Cardiac muscle cell (in vitro differentiated cells and primary cell): Measurements from ENCODE around the gene GSPT2. TPM values are rescaled to one million over a fixed set of nuclear protein-coding genes. Genes with fewer than 3 reads are reported as not detected.

Source experiments
- DNase-seq, 2 donors: peaks; one replicate each; pipeline versions ENCODE4 v3.0.0 to v3.0.0-alpha.2; 2010 to 2017; ENCODE audit warnings: low read depth in 1 of 2, low spot score in 1 of 2
- H3K27ac ChIP-seq: fragments of 200-600 bp; sonication (generic); 2 replicates; pipeline ENCODE4 v1.5.1; 2016
- H3K27me3 ChIP-seq: fragments of 200-600 bp; sonication (generic); 2 replicates; pipeline ENCODE4 v1.6.0; 2016; ENCODE audit warnings: control low read depth
- H3K36me3 ChIP-seq: fragments of 200-600 bp; sonication (generic); 2 replicates; pipeline ENCODE4 v1.5.1; 2016; ENCODE audit warnings: control low read depth
- H3K4me1 ChIP-seq: fragments of 200-600 bp; sonication (generic); 2 replicates; pipeline ENCODE4 v1.8.1; 2017; ENCODE audit warnings: low read depth, mild to moderate bottlenecking, mixed run types
- H3K4me3 ChIP-seq: fragments of 200-600 bp; sonication (generic); 2 replicates; pipeline ENCODE4 v1.5.1; 2016; ENCODE audit warnings: mild to moderate bottlenecking
- H3K9me3 ChIP-seq: fragments of 200-600 bp; sonication (generic); 2 replicates; pipeline ENCODE4 v1.5.1; 2017; ENCODE audit warnings: low read depth, mild to moderate bottlenecking, control low read depth
- polyA plus RNA-seq: library from polyadenylated mRNA; unstranded; fragments of >200 nt; fragmentation: Nextera tagmentation; extraction: Ambion mirVana; gene quantifications from 2 replicates; pipeline ENCODE4 v1.2.1, GENCODE V29; 2016
- total RNA-seq: library from RNA; depleted of rRNA; stranded (reverse); fragments of >200 nt; gene quantifications from 2 replicates; pipeline ENCODE4 v1.2.3, GENCODE V29; 2016
- TF ChIP-seq, protein P1 (sequence below): IDR thresholded peaks from 2 replicates; pipeline ENCODE4 v1.5.1; 2012; ENCODE audit warnings: low read depth, mild to moderate bottlenecking, low read length

The GSPT2 gene
- total and polyA plus RNA-seq, 2 experiments from 2014 or later = 12.1 to 14.1 TPM

DNA sequence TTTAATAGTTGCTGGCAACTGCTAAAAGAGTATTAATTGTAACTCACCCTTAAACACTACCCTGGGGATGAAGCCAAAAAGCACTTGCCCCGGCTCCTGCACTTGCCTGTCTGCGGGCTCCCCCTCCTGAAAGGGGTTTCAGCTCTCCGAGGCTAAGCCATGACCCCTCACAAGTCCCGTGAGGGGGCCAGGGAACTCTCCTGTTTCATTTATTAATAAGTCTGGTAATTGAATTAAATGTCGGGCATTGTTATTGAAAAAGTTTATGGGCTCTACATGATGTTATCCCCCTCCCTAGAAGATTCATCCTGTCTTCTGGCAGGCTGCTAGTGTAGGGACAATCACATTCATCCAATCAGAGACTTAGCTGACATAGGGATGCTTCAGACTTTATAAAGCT is 23.3 kb downstream of the GSPT2 start:
- TF ChIP-seq, protein P1, sequence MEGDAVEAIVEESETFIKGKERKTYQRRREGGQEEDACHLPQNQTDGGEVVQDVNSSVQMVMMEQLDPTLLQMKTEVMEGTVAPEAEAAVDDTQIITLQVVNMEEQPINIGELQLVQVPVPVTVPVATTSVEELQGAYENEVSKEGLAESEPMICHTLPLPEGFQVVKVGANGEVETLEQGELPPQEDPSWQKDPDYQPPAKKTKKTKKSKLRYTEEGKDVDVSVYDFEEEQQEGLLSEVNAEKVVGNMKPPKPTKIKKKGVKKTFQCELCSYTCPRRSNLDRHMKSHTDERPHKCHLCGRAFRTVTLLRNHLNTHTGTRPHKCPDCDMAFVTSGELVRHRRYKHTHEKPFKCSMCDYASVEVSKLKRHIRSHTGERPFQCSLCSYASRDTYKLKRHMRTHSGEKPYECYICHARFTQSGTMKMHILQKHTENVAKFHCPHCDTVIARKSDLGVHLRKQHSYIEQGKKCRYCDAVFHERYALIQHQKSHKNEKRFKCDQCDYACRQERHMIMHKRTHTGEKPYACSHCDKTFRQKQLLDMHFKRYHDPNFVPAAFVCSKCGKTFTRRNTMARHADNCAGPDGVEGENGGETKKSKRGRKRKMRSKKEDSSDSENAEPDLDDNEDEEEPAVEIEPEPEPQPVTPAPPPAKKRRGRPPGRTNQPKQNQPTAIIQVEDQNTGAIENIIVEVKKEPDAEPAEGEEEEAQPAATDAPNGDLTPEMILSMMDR = no peak
- DNase-seq = no peak
- no peaks in the 10 kb centered on the region for H3K4me1 ChIP-seq
- H3K9me3 ChIP-seq = no peaks in the 10 kb centered on the region
- H3K4me3 ChIP-seq = no peak overlapping the region
- no peaks in the 10 kb centered on the region for H3K27me3 ChIP-seq
- no peaks in the 10 kb centered on the region for H3K36me3 ChIP-seq
- no peak overlapping the region for H3K27ac ChIP-seq

DNA sequence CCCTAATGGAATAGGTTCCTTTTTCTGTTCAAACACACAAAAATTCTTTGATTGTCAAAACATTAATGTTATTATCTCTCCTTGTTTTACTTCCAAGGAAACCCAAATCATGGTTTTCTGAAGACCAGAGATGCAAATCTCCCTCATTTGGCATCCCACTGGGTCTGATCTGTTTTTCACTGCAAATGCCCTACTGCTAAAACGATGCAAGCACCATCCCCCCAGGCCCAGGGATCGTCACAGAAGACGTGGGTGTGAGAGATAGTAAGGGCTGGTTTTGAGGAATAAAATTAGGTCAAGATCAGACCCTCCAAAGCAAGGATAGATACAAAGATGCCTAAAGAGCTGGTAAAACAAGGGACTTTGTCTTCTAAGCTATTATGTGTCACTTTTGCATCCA is 33.6 kb downstream of the GSPT2 start:
- H3K4me1 ChIP-seq = no peaks in the 10 kb centered on the region
- no peak for DNase-seq
- no peaks in the 10 kb centered on the region for H3K27me3 ChIP-seq
- no peaks in the 10 kb centered on the region for H3K36me3 ChIP-seq
- no peak overlapping the region for H3K4me3 ChIP-seq
- H3K9me3 ChIP-seq = no peaks in the 10 kb centered on the region
- TF ChIP-seq, protein P1 = no peak
- no peak overlapping the region for H3K27ac ChIP-seq

DNA sequence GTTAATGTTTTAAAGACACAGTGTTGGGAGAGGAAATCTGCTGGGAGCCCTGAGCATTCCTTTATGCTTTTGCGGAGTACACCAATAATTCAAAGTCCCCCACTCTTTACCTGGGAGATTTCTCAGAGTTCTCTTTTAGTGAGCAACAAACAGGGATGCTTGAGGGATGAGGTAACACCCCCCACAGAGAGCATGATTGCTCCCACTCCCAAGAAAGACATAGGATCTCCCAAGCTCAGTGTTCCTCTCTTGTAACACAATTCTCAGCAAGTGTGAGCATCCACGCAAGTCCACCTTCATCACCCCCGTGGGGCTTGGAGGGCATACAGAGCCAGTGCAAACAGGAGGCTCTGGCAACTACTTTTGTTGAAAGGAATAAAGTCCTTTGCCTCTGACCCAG is 36.1 kb downstream of the GSPT2 start:
- no peaks in the 10 kb centered on the region for H3K9me3 ChIP-seq
- no peaks in the 10 kb centered on the region for H3K27me3 ChIP-seq
- TF ChIP-seq, protein P1 = no peak
- no peaks in the 10 kb centered on the region for H3K36me3 ChIP-seq
- no peaks in the 10 kb centered on the region for H3K4me1 ChIP-seq
- no peak overlapping the region for H3K4me3 ChIP-seq
- no peak overlapping the region for H3K27ac ChIP-seq
- DNase-seq = no peak

DNA sequence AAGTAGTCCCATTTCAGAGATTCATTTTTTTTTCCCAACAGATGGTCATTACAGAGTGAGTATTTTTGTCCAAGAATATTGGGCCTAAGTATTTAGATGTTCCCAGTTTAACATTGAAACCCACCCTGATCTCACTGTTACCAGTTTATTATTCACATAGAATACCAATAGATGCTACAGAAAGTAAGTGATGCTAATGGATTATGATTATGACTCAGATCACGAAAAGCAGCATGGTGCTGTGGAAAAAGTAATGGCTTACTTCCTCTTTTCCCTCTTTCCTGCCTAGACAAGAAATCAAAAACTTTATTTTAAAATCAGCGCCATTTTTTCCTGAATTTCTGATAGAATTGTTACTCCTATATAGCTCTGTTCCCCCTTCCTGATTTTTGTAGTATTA is 51.9 kb downstream of the GSPT2 start:
- Histone ChIP-seq H3K27me3 (no peaks in the 10 kb centered on the region), H3K4me3 (no peak overlapping the region), H3K36me3 (no peaks in the 10 kb centered on the region), H3K4me1 (no peaks in the 10 kb centered on the region), H3K9me3 (no peaks in the 10 kb centered on the region), H3K27ac (no peak overlapping the region)
- TF ChIP-seq, protein P1 = no peak
- DNase-seq = no peak

Other genes with a start within 250 kb of the GSPT2 start
- gene NUDT11, start 246.8 kb upstream of the GSPT2 start, total RNA-seq = 10.8 and 19.4 TPM in 2 replicates
- 17.6 and 23.8 TPM in 2 replicates for gene NUDT11, start 246.8 kb upstream of the GSPT2 start, polyA plus RNA-seq
- 4.9 and 6.3 TPM in 2 replicates for gene CENPVL3, start 124.5 kb upstream of the GSPT2 start, total RNA-seq
- gene CENPVL3, start 124.5 kb upstream of the GSPT2 start, polyA plus RNA-seq = 10.7 and 11.4 TPM in 2 replicates
- 1.4 TPM in 2 replicates for gene CENPVL2, start 60.6 kb upstream of the GSPT2 start, total RNA-seq
- 1.2 and 1.6 TPM in 2 replicates for gene CENPVL2, start 60.6 kb upstream of the GSPT2 start, polyA plus RNA-seq
- gene CENPVL1, start 32.9 kb upstream of the GSPT2 start, total RNA-seq = 1.4 TPM in 2 replicates
- 1.2 and 1.6 TPM in 2 replicates for gene CENPVL1, start 32.9 kb upstream of the GSPT2 start, polyA plus RNA-seq
- 319 and 383 TPM in 2 replicates for gene MAGED1, start 150.2 kb downstream of the GSPT2 start, total RNA-seq
- 420 and 486 TPM in 2 replicates for gene MAGED1, start 150.2 kb downstream of the GSPT2 start, polyA plus RNA-seq